Right lobe of liver (tissue), 4 donors: ENCODE measurements around the gene SPTBN4.

Source experiments
- POLR2A ChIP-seq: fragments of 450-650 bp; IDR thresholded peaks from one replicate; pipeline ENCODE4 v1.6.1; 2017; ENCODE audit warnings: antibody characterized with exemption, mild to moderate bottlenecking
- TF ChIP-seq, protein P1 (sequence below), 4 donors: fragments of 200-600 bp in 3 of 4; fragments of 450-650 bp in 1 of 4; IDR thresholded peaks; one replicate each; pipeline versions ENCODE4 v1.5.1 to v1.8.0; 2016 to 2022; ENCODE audit warnings: antibody characterized with exemption in 4 of 4, mild to moderate bottlenecking in 2 of 4
- donor health status: DM: no; HTN: no; CAD: no.
- donor health status: DM: no; HTN: no; CAD: no.
- donor health status: DM: no; HTN: yes; CAD: no.

DNA sequence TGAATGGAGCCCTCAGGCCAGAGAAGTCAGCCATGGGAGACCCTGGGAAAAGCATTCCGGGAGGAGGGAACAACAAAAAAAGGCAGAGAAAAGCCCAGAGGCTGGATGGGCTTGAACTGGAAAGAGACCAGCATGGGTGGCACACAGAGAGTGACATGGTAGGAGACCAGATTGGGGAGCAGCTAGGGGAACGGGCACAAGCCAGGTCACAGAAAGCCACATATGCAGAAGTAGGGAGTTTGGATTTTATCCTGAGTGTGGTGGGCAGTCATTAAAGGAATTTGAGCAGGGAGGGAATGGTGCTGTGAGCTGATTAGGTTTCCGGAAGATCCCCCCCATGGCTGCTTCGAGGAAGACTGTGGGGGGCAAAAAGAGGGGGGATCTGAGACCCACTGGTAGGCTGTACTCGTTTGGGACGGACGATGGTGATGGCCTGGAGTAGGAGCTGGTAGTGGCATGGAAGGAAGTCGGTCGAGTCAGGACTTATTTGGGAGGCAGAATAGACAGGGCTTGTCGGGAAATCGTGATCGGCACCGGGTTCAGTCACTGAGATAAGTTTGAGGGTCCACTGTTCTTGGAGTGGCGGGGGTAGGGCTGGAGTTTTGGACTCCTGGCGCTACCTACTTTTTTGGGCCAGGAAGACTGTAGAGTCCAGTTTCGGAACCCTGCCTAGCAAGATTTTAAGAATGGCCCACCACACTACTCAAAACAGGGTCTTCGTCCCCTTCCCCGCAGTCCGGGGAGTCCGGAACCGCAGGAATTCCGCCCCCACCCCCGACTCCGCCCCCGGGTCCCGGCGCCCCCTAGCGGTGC lies 42.0 kb upstream of the SPTBN4 start:
- TF ChIP-seq, protein P1, sequence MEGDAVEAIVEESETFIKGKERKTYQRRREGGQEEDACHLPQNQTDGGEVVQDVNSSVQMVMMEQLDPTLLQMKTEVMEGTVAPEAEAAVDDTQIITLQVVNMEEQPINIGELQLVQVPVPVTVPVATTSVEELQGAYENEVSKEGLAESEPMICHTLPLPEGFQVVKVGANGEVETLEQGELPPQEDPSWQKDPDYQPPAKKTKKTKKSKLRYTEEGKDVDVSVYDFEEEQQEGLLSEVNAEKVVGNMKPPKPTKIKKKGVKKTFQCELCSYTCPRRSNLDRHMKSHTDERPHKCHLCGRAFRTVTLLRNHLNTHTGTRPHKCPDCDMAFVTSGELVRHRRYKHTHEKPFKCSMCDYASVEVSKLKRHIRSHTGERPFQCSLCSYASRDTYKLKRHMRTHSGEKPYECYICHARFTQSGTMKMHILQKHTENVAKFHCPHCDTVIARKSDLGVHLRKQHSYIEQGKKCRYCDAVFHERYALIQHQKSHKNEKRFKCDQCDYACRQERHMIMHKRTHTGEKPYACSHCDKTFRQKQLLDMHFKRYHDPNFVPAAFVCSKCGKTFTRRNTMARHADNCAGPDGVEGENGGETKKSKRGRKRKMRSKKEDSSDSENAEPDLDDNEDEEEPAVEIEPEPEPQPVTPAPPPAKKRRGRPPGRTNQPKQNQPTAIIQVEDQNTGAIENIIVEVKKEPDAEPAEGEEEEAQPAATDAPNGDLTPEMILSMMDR (IDR thresholded peaks at IDR 0.05): no peak
- TF ChIP-seq POLR2A: no peak
